HFFc6 (cell line): ENCODE measurements around the gene TRIP11. TPM values are rescaled to one million over a fixed set of nuclear protein-coding genes. Genes with fewer than 3 reads are reported as not detected.

Source experiments
- DNase-seq: peaks from one replicate; pipeline ENCODE4 v3.0.0-alpha.2; 2018
- H3K27ac Mint-ChIP-seq: 2 replicates; pipeline ENCODE4 v1.8.0; 2020; ENCODE audit warnings: mild to moderate bottlenecking, mixed read lengths
- H3K27me3 Mint-ChIP-seq: 2 replicates; pipeline ENCODE4 v1.8.0; 2021; ENCODE audit warnings: mild to moderate bottlenecking, moderate library complexity, mixed read lengths; ENCODE audit not compliant: insufficient read depth
- H3K36me3 Mint-ChIP-seq: 2 replicates; pipeline ENCODE4 v1.8.0; 2021; ENCODE audit warnings: low read depth, mixed read lengths
- H3K4me1 Mint-ChIP-seq: 2 replicates; pipeline ENCODE4 v1.8.0; 2020; ENCODE audit warnings: low read depth, mixed read lengths
- H3K4me3 Mint-ChIP-seq: 2 replicates; pipeline ENCODE4 v1.8.0; 2020; ENCODE audit warnings: mild to moderate bottlenecking, moderate library complexity, mixed read lengths
- H3K9me3 Mint-ChIP-seq: 2 replicates; pipeline ENCODE4 v1.8.0; 2020; ENCODE audit warnings: mild to moderate bottlenecking, mixed read lengths
- CTCF ChIP-seq: fragments of 200-600 bp; sonication (generic); IDR thresholded peaks from 2 replicates; pipeline ENCODE4 v1.5.0; 2021; ENCODE audit warnings: antibody characterized with exemption, mild to moderate bottlenecking
- total RNA-seq, 6 experiments: library from RNA; stranded (reverse); fragmentation: NEBNext Ultra II Directional; extraction: Animal tissue kit (Norgen Biotek cat#: 25700); gene quantifications; 2 replicates in 1 of 6; 3 replicates in 5 of 6; pipeline ENCODE4 v1.2.3, GENCODE V29; 2021

Gene TRIP11
- total RNA-seq, 6 experiments from 2014 or later: 54.6 to 62.0 (median 58.9) TPM

GRCh38 chr14:91942946-91943345 is 96.9 kb downstream of the TRIP11 start:
- Mint-ChIP-seq H3K4me1 (peaks cover 30% of the 10 kb centered on the region), H3K9me3 (no peaks in the 10 kb centered on the region), H3K27me3 (no peaks in the 10 kb centered on the region; the same call in 1 of the 2 replicates), H3K36me3 (peaks cover 25% of the 10 kb centered on the region), H3K27ac (no peak overlapping the region), H3K4me3 (no peak overlapping the region)
- no peak for DNase-seq
- no peak for TF ChIP-seq CTCF

- H3K4me1 Mint-ChIP-seq: peaks cover 28% of the 10 kb centered on the region
- H3K27me3 Mint-ChIP-seq: no peaks in the 10 kb centered on the region; the same call in 1 of the 2 replicates
- H3K4me3 Mint-ChIP-seq: no peak overlapping the region
- TF ChIP-seq CTCF: no peak
- no peak for DNase-seq
- no peak overlapping the region for H3K27ac Mint-ChIP-seq
- H3K9me3 Mint-ChIP-seq: no peaks in the 10 kb centered on the region
- peaks cover 25% of the 10 kb centered on the region for H3K36me3 Mint-ChIP-seq
Observed at GRCh38 chr14:91942128-91942527, 97.7 kb downstream of the TRIP11 start.

GRCh38 chr14:91940209-91940608 is 99.7 kb downstream of the TRIP11 start:
- H3K27me3 Mint-ChIP-seq: no peaks in the 10 kb centered on the region; the same call in 1 of the 2 replicates
- no peak overlapping the region for H3K4me3 Mint-ChIP-seq
- no peak overlapping the region for H3K27ac Mint-ChIP-seq
- DNase-seq: no peak
- H3K4me1 Mint-ChIP-seq: peaks cover 19% of the 10 kb centered on the region
- H3K9me3 Mint-ChIP-seq: no peaks in the 10 kb centered on the region
- TF ChIP-seq CTCF: no peak
- peaks cover 39% of the 10 kb centered on the region for H3K36me3 Mint-ChIP-seq

- no peak for TF ChIP-seq CTCF
- H3K9me3 Mint-ChIP-seq: no peaks in the 10 kb centered on the region
- H3K27me3 Mint-ChIP-seq: no peaks in the 10 kb centered on the region; the same call in 1 of the 2 replicates
- no peak overlapping the region for H3K27ac Mint-ChIP-seq
- H3K4me3 Mint-ChIP-seq: no peak overlapping the region
- no peak for DNase-seq
- H3K36me3 Mint-ChIP-seq: peaks cover 48% of the 10 kb centered on the region
- H3K4me1 Mint-ChIP-seq: peaks cover 9% of the 10 kb centered on the region
Observed at GRCh38 chr14:91935586-91935985, 104.3 kb downstream of the TRIP11 start.

GRCh38 chr14:91934554-91935285 is 105.1 kb downstream of the TRIP11 start:
- TF ChIP-seq CTCF: no peak
- no peaks in the 10 kb centered on the region; the same call in 1 of the 2 replicates for H3K27me3 Mint-ChIP-seq
- no peaks in the 10 kb centered on the region for H3K9me3 Mint-ChIP-seq
- no peak overlapping the region for H3K4me3 Mint-ChIP-seq
- H3K36me3 Mint-ChIP-seq: peaks cover 39% of the 10 kb centered on the region
- H3K4me1 Mint-ChIP-seq: peaks cover 17% of the 10 kb centered on the region
- DNase-seq: no peak
- H3K27ac Mint-ChIP-seq: no peak overlapping the region
